Measurements from ENCODE around the gene TYK2. TPM values are rescaled to one million over a fixed set of nuclear protein-coding genes. Genes with fewer than 3 reads are reported as not detected.

The TYK2 gene
- total RNA-seq, 2 experiments from 2014 or later, result 216 to 240 TPM

DNA sequence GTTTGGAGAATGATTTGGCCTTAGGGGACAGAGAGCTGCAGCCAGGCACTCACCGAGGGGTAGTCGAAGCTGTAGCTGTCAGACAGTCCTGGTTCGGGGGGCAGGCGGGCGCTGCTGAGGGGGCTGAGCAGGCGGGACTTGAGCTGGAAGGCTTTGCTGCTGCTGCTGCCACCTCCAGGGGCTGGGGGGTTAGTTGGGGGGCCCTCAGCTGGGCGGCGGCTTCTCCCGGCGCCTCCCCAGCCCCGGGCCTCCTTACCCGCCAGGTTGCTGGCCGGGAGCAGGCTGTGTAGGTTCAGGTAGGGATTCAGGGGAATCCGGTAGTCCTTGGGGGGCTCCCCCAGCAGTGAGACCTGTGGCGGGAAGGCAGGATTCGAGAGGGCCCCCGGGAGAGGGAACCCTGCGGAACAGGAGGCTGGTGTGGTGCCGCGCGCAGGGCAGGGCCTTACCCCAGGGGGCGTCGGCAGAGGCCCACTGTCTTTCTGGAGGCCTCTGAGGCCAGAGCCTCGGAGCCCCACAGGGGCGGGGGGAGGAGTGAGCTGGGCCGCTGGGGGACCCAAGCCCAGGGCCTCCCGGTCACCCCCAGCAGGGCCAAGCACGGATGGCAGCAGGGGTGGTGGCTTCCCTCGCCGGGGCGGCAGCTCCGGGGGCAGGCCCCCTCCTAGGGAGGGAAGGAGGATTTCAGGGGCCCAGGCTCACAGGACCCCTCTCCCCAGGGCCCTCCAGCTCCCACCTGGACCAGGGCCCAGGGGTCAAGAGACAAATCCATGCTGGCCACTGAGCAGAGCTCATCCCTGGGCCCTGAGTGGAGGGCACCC lies 59.6 kb downstream of the TYK2 start:
- Mint-ChIP-seq H3K36me3 (ENCODE audit: low read depth) (peaks cover 48% of the 10 kb centered on the region), H3K4me1 (ENCODE audit: low read depth) (peaks cover 6% of the 10 kb centered on the region), H3K27me3 (ENCODE audit: low read depth) (no peaks in the 10 kb centered on the region), H3K27ac (no peak overlapping the region), H3K9me3 (ENCODE audit: insufficient read depth) (no peaks in the 10 kb centered on the region), H3K4me3 (no peak overlapping the region)
- ATAC-seq (no peak), DNase-seq (no peak)
- CTCF ChIA-PET, result interaction anchor here (1.3 kb wide), 1 partner anchor 68 kb away, joined by 3 read pairs; no protein-coding TSS in a partner anchor
- POLR2A ChIA-PET, result no interaction called here

- Mint-ChIP-seq H3K27me3 (ENCODE audit: low read depth) (no peaks in the 10 kb centered on the region), H3K27ac (no peak overlapping the region), H3K9me3 (ENCODE audit: insufficient read depth) (no peaks in the 10 kb centered on the region), H3K36me3 (ENCODE audit: low read depth) (peaks cover 40% of the 10 kb centered on the region), H3K4me3 (no peak overlapping the region), H3K4me1 (ENCODE audit: low read depth) (peaks cover 17% of the 10 kb centered on the region)
- ChIA-PET CTCF (no interaction called here), POLR2A (interaction anchor here (1.4 kb wide), 1 partner anchor 11 kb away, joined by 4 read pairs; no protein-coding TSS in a partner anchor)
- DNase-seq, result no peak
- no peak for ATAC-seq
Observed at GRCh38 chr19:10318807-10319682, 61.3 kb downstream of the TYK2 start.

DNA sequence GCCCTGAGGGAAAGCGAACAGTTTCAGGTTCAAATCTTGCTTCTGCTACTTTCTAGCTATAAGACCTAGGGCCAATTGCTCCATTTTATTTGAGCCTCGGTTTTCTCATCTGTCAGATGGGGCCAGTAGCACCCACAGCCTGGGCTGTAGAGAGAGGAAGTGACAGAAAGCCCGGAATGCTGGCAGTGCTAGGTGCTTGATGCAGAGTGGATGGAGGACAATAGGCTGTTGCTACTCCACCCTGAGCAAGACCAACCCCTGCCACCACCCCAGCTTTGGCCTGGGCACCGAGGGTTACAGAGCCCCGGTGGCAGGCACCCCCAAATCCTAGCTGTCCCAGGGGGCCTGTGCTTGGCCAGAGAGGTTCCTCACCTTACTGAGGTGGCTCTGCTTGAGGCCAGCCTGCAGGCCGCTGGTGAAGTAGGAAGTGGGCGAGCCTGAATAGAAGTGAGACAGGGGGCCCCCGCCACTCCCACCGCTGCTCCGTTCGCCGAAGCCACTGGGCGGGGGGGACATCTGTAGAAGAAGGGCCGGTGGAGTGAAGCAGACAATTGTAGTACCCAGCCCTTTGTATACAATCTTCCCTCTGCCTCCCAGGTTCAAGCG lies 62.4 kb downstream of the TYK2 start:
- Mint-ChIP-seq H3K36me3 (ENCODE audit: low read depth) (peaks cover 36% of the 10 kb centered on the region), H3K27me3 (ENCODE audit: low read depth) (no peaks in the 10 kb centered on the region), H3K4me3 (no peak overlapping the region), H3K4me1 (ENCODE audit: low read depth) (peaks cover 17% of the 10 kb centered on the region), H3K27ac (no peak overlapping the region), H3K9me3 (ENCODE audit: insufficient read depth) (no peaks in the 10 kb centered on the region)
- ChIA-PET CTCF (no interaction called here), POLR2A (interaction anchor here (1.4 kb wide), 1 partner anchor 12 kb away, joined by 4 read pairs; no protein-coding TSS in a partner anchor)
- no peak for DNase-seq
- ATAC-seq, result no peak

DNA sequence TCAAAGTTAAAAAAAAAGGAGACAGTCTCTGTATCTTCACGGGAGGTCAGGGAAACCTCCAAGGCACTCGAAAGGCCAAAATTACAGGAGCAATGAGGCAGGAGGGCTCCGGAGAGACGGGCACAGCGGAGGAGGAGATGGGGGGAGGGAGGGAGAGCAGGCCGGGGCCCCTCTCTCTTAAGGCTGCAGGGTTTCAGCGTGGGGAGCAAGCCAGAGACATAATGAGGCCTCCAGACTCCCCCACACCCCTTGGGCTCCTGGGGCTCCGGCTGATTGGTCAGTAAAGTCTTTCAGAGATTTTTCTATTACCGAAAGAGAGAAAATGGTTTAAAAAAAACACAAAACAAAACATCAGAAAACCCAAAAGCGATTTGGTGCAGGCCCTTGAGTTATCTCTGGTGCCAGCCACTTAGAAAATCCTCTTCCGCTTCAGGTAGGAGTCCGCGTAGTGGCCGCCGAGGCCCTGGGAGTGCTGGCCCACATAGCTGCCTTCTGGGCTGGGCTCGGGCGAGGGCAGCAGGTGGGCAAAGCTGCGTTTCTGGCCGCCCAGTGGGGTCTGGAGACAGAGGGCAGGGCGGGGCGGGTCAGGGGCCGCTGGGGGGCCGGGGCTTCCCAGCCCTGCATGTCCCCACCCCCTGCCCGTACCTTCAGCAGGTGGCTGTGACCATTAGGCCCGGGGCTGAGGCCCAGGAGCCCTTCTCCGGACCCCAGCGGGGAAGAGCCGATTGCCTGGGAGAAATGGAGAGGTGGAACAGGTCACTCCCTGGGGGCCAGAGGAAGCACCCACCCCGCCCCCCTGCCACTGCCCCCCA lies 63.1 kb downstream of the TYK2 start:
- Mint-ChIP-seq H3K36me3 (ENCODE audit: low read depth) (peaks cover 36% of the 10 kb centered on the region), H3K27me3 (ENCODE audit: low read depth) (no peaks in the 10 kb centered on the region), H3K27ac (no peak overlapping the region), H3K4me1 (ENCODE audit: low read depth) (peaks cover 17% of the 10 kb centered on the region), H3K4me3 (no peak overlapping the region), H3K9me3 (ENCODE audit: insufficient read depth) (no peaks in the 10 kb centered on the region)
- ChIA-PET CTCF (interaction anchor here (0.5 kb wide), 1 partner anchor 1440 kb away, joined by 3 read pairs; no protein-coding TSS in a partner anchor), POLR2A (interaction anchor here (0.7 kb wide), 1 partner anchor 15 kb away, joined by 4 read pairs; no protein-coding TSS in a partner anchor)
- DNase-seq (no peak), ATAC-seq (no peak)

GRCh38 chr19:10316229-10317044 lies 63.9 kb downstream of the TYK2 start:
- Mint-ChIP-seq H3K4me3 (peak overlapping the region; percentile 83), H3K36me3 (ENCODE audit: low read depth) (peaks cover 28% of the 10 kb centered on the region), H3K9me3 (ENCODE audit: insufficient read depth) (no peaks in the 10 kb centered on the region), H3K27me3 (ENCODE audit: low read depth) (no peaks in the 10 kb centered on the region), H3K27ac (peak overlapping the region; percentile 74), H3K4me1 (ENCODE audit: low read depth) (peaks cover 17% of the 10 kb centered on the region)
- no peak for DNase-seq
- ChIA-PET CTCF (interaction anchor here (0.5 kb wide), 1 partner anchor 1441 kb away, joined by 3 read pairs; no protein-coding TSS in a partner anchor), POLR2A (interaction anchor here (0.5 to 0.7 kb wide), 2 partner anchors 15 to 444 kb away, joined by 3 to 4 read pairs; no protein-coding TSS in a partner anchor)
- ATAC-seq, result no peak

GRCh38 chr19:10315335-10316214 lies 64.8 kb downstream of the TYK2 start, which contains the start of gene FDX2:
Gene FDX2, minus strand, starts transcription at chr19:10316015. Its CDS starts 19 bp downstream, at chr19:10315996.
- ATAC-seq, result peak; percentile 87
- CTCF ChIA-PET, result interaction anchor here (2.0 kb wide), 1 partner anchor 57 kb away, joined by 4 read pairs; no protein-coding TSS in a partner anchor
- peak within 1 kb of the TSS; percentile 83 for H3K4me3 Mint-ChIP-seq
- POLR2A ChIA-PET, result interaction anchor here (0.5 to 0.8 kb wide), 2 partner anchors 18 to 37 kb away, joined by 3 read pairs; no protein-coding TSS in a partner anchor
- H3K27me3 Mint-ChIP-seq (ENCODE audit: low read depth), result no peaks in the 10 kb centered on the region
- H3K9me3 Mint-ChIP-seq (ENCODE audit: insufficient read depth), result no peaks in the 10 kb centered on the region
- peaks cover 28% of the 10 kb centered on the region for H3K36me3 Mint-ChIP-seq (ENCODE audit: low read depth)
- H3K27ac Mint-ChIP-seq, result peak within 1 kb of the TSS; percentile 74
- peaks cover 17% of the 10 kb centered on the region for H3K4me1 Mint-ChIP-seq (ENCODE audit: low read depth)
- DNase-seq, result peak; percentile 91

DNA sequence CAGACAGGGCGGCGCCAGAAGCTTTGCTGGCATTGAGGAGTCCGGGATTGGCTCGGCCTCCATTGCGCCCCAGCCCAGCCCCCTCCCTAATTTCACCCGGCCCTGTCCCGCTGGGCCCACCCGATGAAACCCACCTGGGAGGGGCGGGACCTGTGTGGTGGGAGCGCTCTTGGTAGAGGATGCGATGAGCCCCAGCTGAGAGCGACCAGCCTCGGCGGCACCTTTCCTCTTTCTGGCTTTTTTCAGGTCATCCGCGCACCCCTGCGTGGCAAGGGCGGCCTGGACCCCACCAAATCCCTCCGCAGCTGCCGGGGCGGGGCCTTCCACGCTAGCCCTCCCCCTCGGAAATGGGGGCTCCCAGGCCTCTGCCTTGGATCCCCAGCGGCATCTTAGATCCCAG lies 70.9 kb downstream of the TYK2 start, which contains the start of gene ZGLP1:
ZGLP1 (minus strand) TSS at position 393 of the 400 bp plus-strand sequence.
- no peak within 1 kb of the TSS for H3K27ac Mint-ChIP-seq
- H3K4me1 Mint-ChIP-seq (ENCODE audit: low read depth), result peaks cover 8% of the 10 kb centered on the region
- H3K9me3 Mint-ChIP-seq (ENCODE audit: insufficient read depth), result no peaks in the 10 kb centered on the region
- no peak within 1 kb of the TSS for H3K4me3 Mint-ChIP-seq
- H3K27me3 Mint-ChIP-seq (ENCODE audit: low read depth), result no peaks in the 10 kb centered on the region
- ChIA-PET CTCF (no interaction called here), POLR2A (no interaction called here)
- ATAC-seq (no peak), DNase-seq (no peak)
- H3K36me3 Mint-ChIP-seq (ENCODE audit: low read depth), result no peaks in the 10 kb centered on the region

DNA sequence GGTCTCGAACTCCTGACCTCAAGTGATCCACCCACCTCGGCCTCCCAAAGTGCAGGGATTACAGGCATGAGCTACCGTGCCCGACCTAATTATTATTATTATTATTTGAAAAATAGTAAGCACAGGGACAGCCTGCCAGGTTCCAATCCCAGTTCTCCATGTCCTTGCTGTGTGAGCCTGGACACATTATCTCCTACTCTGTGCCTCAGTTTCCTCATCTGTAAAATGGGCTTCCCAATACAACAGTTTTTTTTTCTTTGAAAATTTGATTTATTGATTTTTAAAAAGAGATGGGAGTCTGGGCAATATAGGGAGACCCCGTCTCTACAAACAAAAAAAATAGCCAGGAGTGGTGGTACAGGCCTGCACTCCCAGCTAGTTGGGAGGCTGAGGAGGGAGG lies 74.0 kb downstream of the TYK2 start:
- Mint-ChIP-seq H3K4me3 (no peak overlapping the region), H3K27ac (no peak overlapping the region), H3K9me3 (ENCODE audit: insufficient read depth) (no peaks in the 10 kb centered on the region), H3K27me3 (ENCODE audit: low read depth) (peaks cover 3% of the 10 kb centered on the region), H3K36me3 (ENCODE audit: low read depth) (no peaks in the 10 kb centered on the region), H3K4me1 (ENCODE audit: low read depth) (peaks cover 6% of the 10 kb centered on the region)
- DNase-seq (no peak), ATAC-seq (no peak)
- POLR2A ChIA-PET, result no interaction called here
- CTCF ChIA-PET, result interaction anchor here (1.2 kb wide), 1 partner anchor 83 kb away, joined by 5 read pairs; no protein-coding TSS in a partner anchor

GRCh38 chr19:10305139-10305806 lies 75.1 kb downstream of the TYK2 start:
- POLR2A ChIA-PET, result interaction anchor here (0.6 kb wide), 1 partner anchor 35 kb away, joined by 3 read pairs; no protein-coding TSS in a partner anchor
- Mint-ChIP-seq H3K27me3 (ENCODE audit: low read depth) (peaks cover 3% of the 10 kb centered on the region), H3K4me1 (ENCODE audit: low read depth) (peaks cover 6% of the 10 kb centered on the region), H3K9me3 (ENCODE audit: insufficient read depth) (no peaks in the 10 kb centered on the region), H3K4me3 (no peak overlapping the region), H3K27ac (no peak overlapping the region), H3K36me3 (ENCODE audit: low read depth) (no peaks in the 10 kb centered on the region)
- CTCF ChIA-PET, result interaction anchor here (1.2 to 1.7 kb wide), 2 partner anchors 36 to 84 kb away, joined by 4 to 5 read pairs; no protein-coding TSS in a partner anchor
- no peak for ATAC-seq
- no peak for DNase-seq
